NB4 (cell line): Measurements from ENCODE around the gene ANAPC16.

Experiments
- DNase-seq: peaks from one replicate; pipeline ENCODE4 v3.0.0; 2010; ENCODE audit warnings: low read depth
- H3K4me3 ChIP-seq: one replicate; pipeline ENCODE4 v1.5.1; 2011; ENCODE audit warnings: mild to moderate bottlenecking, low read depth, low read length, moderate library complexity
- CTCF ChIP-seq: IDR thresholded peaks from one replicate; pipeline ENCODE4 v1.5.1; 2012; ENCODE audit warnings: low read depth, low read length
- MAX ChIP-seq: IDR thresholded peaks from 2 replicates; pipeline ENCODE4 v1.6.1; 2011; ENCODE audit warnings: low read depth, low read length
- MYC ChIP-seq: IDR thresholded peaks from 2 replicates; pipeline ENCODE4 v1.6.1; 2011; ENCODE audit warnings: low read depth, low read length
- POLR2A ChIP-seq: IDR thresholded peaks from 2 replicates; pipeline ENCODE4 v1.6.1; 2011; ENCODE audit warnings: mild to moderate bottlenecking; ENCODE audit not compliant: insufficient read length; ENCODE audit errors: extremely low read depth

Gene ANAPC16

GRCh38 chr10:72215611-72216549, at the start of gene ANAPC16, which contains the start of gene ASCC1:
TSS of gene ANAPC16 (plus strand) at chr10:72216012. CDS start at chr10:72223915, 7,903 bp downstream.
TSS of gene ASCC1 (minus strand) at chr10:72216276. CDS start at chr10:72213298, 2,978 bp downstream.
- peak; percentile 99 for TF ChIP-seq POLR2A
- TF ChIP-seq MAX: peak; percentile 86
- TF ChIP-seq CTCF: no peak
- peak; percentile 84 for TF ChIP-seq MYC
- peak; percentile 95 for DNase-seq
- peak within 1 kb of the TSS; percentile 94 for H3K4me3 ChIP-seq

- H3K4me3 ChIP-seq: no peak overlapping the region
- no peak for DNase-seq
- TF ChIP-seq CTCF (no peak), MYC (no peak), MAX (no peak), POLR2A (no peak)
These were observed 48.7 kb upstream of the ANAPC16 start for GRCh38 chr10:72167118-72167517.

- no peak for DNase-seq
- no peak for TF ChIP-seq POLR2A
- no peak for TF ChIP-seq CTCF
- no peak for TF ChIP-seq MYC
- no peak for TF ChIP-seq MAX
- no peak overlapping the region for H3K4me3 ChIP-seq
These were observed 45.5 kb upstream of the ANAPC16 start for GRCh38 chr10:72170263-72170662.

- no peak overlapping the region for H3K4me3 ChIP-seq
- no peak for TF ChIP-seq MYC
- no peak for TF ChIP-seq POLR2A
- no peak for TF ChIP-seq CTCF
- TF ChIP-seq MAX: no peak
- no peak for DNase-seq
These were observed 45.1 kb upstream of the ANAPC16 start for GRCh38 chr10:72170733-72171132.

- DNase-seq: peak; percentile 9
- no peak overlapping the region for H3K4me3 ChIP-seq
- no peak for TF ChIP-seq MAX
- TF ChIP-seq MYC: no peak
- TF ChIP-seq CTCF: no peak
- TF ChIP-seq POLR2A: no peak
These were observed 44.6 kb upstream of the ANAPC16 start for GRCh38 chr10:72171175-72171630.
